ENCODE measurements around the gene CRYGN.

CRYGN gene

DNA sequence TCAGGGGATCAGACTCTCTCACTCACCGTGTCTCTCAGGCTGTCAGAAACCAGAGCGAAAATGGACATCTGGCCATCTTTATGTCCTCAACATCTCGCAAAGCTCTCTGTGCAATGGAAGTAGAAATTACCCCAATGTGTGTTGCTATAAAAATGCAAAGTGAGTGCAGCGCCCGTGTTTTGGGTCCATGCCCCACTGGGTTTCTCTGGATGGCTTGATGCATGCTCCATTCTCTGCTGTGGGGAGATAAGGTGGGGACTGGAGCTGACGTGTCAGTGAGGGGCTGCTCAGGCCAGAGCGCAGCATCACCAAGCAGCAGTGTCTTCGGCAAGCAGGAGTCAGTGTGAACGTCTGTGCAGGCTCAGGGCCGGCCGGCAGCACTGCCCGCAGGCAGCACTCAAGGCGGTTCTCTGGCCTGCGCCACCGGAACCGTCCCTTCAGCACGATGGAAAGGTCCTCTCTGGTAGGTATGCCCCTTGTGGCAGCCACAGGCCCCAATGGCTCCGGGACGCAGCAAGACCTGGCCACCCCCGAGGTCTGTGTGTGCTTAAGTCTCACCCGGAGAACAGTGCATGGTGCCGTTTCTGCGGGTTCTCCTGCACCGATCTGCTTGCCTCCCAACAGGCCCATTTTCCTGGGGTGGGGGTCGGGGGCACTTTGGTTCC lies 60.3 kb downstream of the CRYGN start:
- Histone ChIP-seq H3K9me3 (ENCODE audit: insufficient read depth, low read depth, low read length) (no peaks in the 10 kb centered on the region), H3K36me3 (ENCODE audit: insufficient read depth, low read length) (peaks cover 38% of the 10 kb centered on the region; the same call in 1 of the 2 replicates), H3K9ac (ENCODE audit: low read depth, low read length, poor library complexity, severe bottlenecking) (no peak overlapping the region), H3K9me2 (replicated peaks; ENCODE audit: low read depth, low read length) (no peaks in the 10 kb centered on the region), H3K4me2 (ENCODE audit: low read depth, low read length, poor library complexity, severe bottlenecking) (no peak overlapping the region), H3K79me2 (ENCODE audit: insufficient read depth, low read length) (no peaks in the 10 kb centered on the region), H4K20me1 (ENCODE audit: insufficient read depth, low read length, poor library complexity, severe bottlenecking) (no peaks in the 10 kb centered on the region), H2AFZ (ENCODE audit: low read length) (no peak overlapping the region), H3F3A (ENCODE audit: low read depth) (no peaks in the 10 kb centered on the region), H3K4me3 (ENCODE audit: low read length, poor library complexity, severe bottlenecking) (no peak overlapping the region), H3K4me1 (ENCODE audit: insufficient read depth, low read length, poor library complexity, severe bottlenecking) (no peaks in the 10 kb centered on the region), H3K27me3 (ENCODE audit: insufficient read depth, low read length, poor library complexity, severe bottlenecking) (no peaks in the 10 kb centered on the region)
- TF ChIP-seq EZH2phosphoT487 (IDR thresholded peaks at IDR 0.05; ENCODE audit: borderline replicate concordance) (no peak), CTCF (conservative IDR thresholded peaks at IDR 0.05; ENCODE audit: low read length) (no peak)

DNA sequence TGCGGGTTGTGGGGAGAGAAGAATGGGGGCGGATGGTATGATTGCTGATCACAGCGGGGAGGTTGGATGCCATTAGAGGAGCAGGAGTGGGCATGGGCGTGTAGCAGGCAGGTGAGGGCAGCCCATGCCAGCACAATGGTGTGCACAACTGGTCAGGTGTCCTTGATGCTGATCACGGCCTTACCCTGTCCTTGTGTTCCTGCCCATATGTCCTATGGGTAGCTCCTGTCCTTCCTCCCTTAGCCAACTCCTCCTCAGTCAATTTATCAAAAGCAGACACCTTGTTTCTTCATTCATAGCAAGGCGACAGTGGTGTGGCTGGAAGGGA lies 60.8 kb downstream of the CRYGN start:
- no peaks in the 10 kb centered on the region for H3F3A ChIP-seq (ENCODE audit: low read depth)
- H3K36me3 ChIP-seq (ENCODE audit: insufficient read depth, low read length): peaks cover 43% of the 10 kb centered on the region; the same call in 1 of the 2 replicates
- no peak overlapping the region for H3K4me2 ChIP-seq (ENCODE audit: low read depth, low read length, poor library complexity, severe bottlenecking)
- no peaks in the 10 kb centered on the region for H3K9me2 ChIP-seq (replicated peaks; ENCODE audit: low read depth, low read length)
- H3K27me3 ChIP-seq (ENCODE audit: insufficient read depth, low read length, poor library complexity, severe bottlenecking): no peaks in the 10 kb centered on the region
- H3K9me3 ChIP-seq (ENCODE audit: insufficient read depth, low read depth, low read length): no peaks in the 10 kb centered on the region
- TF ChIP-seq EZH2phosphoT487 (IDR thresholded peaks at IDR 0.05; ENCODE audit: borderline replicate concordance) (no peak), CTCF (conservative IDR thresholded peaks at IDR 0.05; ENCODE audit: low read length) (no peak)
- H2AFZ ChIP-seq (ENCODE audit: low read length): no peak overlapping the region
- H3K79me2 ChIP-seq (ENCODE audit: insufficient read depth, low read length): no peaks in the 10 kb centered on the region
- H3K4me1 ChIP-seq (ENCODE audit: insufficient read depth, low read length, poor library complexity, severe bottlenecking): no peaks in the 10 kb centered on the region
- H4K20me1 ChIP-seq (ENCODE audit: insufficient read depth, low read length, poor library complexity, severe bottlenecking): no peaks in the 10 kb centered on the region
- H3K4me3 ChIP-seq (ENCODE audit: low read length, poor library complexity, severe bottlenecking): no peak overlapping the region
- no peak overlapping the region for H3K9ac ChIP-seq (ENCODE audit: low read depth, low read length, poor library complexity, severe bottlenecking)

Measured in Loucy (cell line).